GM21526 (cell line): ENCODE results near the gene ANO6.
"Not testable (repeated sequence)": the region's sequence is repeated elsewhere in the genome, so short reads cannot be mapped to it uniquely, and the experiment has no call there.

Experiments
- ATAC-seq: cut with Tn5 transposase; IDR thresholded peaks from one replicate; pipeline ENCODE4 v1.9.1; 2021; ENCODE audit warnings: moderate library complexity; ENCODE audit not compliant: unreplicated experiment, low FRiP score

Gene ANO6

DNA sequence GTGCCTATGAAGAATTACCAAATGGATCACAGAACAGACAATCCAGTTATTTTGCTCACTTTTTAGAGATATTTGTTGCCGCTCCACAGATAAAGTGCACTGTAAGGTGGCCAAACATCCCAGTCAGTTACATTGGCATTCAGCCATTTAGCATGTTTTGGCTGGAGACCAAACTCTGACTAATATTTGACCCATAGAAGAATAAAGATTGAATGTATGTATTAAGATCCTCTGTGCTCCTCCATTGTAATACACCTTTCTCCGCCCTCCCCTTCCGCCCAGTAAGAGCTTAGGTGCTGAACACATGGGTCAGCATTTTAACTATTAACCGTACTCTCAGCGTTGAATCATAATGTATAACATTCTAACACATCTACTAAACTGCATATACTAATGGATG is 163.4 kb downstream of the ANO6 start:
- ATAC-seq = no peak

DNA sequence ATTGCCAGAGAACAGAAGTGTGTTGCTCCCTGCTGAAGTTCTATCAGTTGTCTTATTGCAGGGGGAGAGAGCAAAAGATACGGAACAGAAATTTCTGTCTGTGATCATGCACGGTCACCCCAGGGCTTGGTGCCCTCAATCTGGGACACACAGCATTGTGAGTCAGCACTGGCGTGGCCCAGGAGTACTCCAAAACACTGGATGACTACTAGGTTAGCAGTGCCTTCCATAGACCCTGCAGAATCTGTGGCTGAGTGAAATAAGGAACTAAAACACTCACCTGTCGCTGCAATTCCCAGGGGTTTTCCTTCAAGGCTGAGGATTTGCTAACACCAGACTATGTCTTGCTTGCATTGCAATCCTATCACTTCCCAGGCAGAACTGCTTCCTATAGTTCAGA is 165.5 kb downstream of the ANO6 start:
- ATAC-seq = no peak

DNA sequence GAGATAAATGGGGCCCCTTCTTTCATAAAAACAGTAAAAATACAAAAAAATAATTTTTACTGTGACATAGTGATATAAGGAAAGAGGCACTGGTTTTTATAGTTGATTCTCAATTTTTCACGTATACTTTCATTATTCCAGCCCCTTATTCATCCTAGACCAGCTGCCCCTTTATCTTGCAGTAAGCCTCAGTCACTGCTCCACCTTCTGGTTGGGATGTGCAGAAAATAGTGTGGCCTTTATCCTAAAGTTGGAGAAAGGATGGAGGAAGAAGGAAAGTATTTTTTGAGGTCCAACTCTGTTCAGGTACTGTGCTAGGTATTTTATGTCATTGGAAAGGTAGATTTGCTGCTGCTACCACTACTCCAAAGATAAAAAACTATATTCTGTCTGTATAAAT is 172.7 kb downstream of the ANO6 start:
- no peak for ATAC-seq

DNA sequence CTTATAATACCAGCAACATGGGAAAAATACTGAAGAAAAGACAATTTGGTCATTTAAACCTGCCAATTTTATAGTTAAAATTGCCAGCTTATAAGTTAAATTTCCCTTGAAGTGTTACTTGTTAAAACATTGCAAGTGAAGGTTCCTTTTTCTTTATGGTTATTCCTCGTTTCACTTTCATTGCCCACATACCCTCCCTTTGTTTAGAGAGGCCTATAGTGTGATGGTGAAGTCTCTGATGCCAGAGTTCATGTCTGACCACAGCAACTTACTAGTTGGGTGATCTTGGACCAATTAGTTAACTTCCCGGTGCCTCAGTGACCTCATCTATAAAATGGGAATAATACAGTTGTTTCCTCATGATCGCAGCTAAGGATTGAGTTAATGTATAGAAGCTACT is 173.5 kb downstream of the ANO6 start:
- ATAC-seq = no peak

DNA sequence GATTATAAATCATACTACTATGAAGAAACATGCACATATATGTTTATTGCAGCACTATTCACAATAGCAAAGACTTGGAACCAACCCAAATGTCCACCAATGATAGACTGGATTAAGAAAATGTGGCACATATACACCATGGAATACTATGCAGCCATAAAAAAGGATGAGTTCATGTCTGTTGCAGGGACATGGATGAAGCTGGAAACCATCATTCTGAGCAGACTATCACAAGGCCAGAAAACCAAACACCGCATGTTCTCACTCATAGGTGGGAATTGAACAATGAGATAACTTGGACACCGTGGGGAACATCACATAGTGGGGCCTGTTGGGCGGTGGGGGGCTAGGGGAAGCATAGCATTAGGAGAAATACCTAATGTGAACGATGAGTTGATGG is 181.6 kb downstream of the ANO6 start:
- not testable (repeated sequence) for ATAC-seq

DNA sequence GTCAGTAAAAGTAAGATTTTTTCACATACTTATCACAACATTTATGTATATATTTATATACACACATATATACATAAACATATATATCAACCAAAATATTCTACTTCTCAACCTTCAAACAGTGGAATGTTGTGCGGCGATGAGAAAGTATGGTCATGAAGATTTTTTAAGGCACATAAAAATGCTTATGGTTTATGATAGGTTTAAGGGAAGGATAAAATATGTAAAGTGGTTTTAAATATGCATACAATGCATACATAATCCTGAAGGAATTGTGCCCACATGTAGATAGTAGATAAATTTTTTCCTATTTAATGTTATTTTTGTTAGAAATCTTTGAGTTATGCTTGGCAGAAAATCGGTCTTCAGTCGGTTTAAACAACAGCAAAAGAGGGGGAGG is 182.7 kb downstream of the ANO6 start:
- no peak for ATAC-seq

DNA sequence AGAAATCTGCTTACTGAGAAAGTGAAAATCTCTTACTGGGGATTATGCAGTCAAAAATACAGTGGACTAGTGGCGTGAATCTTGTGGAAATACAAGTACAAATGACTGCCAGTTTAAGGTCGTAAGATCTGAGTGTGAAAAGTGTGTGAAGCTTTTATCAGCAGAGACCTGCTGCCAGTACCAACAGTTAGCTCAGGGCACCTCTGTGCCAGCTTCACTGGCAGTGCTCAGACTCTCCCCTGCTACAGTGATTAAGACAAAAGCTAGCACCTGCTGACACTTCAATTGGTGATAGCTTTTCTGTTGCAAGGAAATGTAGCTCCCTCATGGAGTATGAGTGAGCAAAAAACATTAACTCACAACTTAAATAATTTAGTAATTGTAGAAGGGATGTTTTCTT is 185.1 kb downstream of the ANO6 start:
- no peak for ATAC-seq

DNA sequence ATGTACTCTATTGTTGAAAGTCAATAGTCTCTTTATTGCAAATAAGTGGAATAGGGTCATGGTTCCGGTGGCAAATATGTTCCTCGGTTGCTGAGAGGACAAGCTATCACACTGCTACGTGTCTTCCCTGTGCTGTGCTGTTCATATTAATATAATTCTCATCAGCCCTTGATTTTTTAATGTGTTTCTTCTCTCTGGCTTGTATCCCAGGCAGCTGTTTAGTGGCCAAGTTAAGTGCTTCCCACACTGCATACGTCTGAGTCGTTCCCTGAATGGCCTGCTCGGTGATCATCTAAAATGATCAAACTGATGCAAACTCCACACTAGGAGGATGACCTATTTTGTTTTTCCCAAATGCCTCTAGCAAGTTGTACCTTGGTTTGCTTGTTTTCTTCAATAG is 186.4 kb downstream of the ANO6 start:
- no peak for ATAC-seq

DNA sequence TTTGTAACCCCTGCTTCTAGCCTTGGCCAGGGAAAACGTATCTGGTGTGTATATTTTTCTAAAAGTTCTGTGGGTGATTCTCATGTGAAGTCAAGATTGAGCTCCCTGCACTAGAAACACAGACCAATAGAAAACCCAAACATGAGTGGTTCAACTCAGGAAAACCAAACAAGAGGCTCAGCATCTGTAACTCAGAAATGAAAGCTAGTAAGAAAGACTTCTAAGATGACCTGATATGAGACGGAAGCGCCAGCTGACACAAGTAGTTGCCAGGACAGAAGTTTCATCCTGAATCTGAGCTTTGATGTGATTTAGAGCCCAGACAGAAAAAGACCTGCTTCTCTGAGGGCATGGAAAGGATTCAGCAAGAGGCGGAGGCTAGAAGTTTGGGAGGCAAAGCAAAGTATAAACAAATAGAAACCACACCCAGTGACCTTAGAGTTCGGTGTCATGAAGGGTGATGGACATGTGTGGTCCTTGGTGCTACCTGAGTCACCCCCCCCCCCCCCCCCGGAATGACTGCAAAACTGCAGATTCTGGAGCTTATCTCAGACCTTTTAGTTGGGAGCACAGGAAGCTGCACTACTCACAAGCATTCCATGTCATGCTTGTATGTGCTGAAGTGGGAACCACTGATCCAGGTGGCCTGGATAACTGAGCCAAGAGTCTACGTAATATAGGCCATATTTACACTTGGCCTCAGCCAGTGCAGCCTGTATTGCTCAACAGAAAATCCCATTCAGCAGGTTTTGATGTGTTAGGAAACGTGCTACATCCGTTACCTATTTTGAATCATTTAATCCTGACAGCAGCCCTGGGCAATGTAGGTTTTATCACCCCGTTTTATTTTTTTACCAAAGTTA is 191.3 kb downstream of the ANO6 start:
- ATAC-seq = no peak

DNA sequence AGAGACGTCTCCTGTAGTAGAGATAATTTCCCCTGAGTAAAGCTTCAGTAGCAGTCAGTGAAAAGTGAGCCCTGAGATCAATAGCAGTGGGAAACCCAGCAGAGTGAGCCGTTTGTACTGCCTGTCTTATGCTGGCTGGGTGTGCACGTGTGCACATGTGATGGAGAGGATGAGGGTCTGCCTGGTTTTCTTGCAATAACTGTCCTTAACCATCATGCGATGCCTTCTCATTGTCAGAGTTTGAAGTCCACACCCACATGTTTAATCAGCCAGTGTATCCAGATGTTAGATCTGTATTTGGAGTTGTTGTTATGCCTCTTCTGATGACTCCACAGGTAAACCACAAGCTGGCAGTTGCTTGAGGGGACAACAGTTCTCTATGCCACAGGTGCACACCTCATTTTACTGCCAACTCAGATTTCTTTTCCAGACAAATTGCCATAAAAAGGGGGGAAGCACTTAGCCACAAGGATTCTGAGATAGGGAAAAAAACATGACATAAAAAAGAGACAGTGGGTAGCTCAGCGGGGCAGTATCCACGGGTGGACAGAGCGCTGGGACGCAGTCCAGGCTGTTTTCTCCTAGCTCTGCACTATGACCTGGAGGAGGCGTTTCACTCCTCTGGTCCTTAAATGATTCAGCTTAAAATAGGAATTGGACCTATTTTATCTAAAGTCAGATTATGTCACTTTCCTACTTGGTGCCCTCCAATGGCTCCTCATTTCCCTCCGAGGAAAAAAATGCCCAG is 192.3 kb downstream of the ANO6 start:
- no peak for ATAC-seq

DNA sequence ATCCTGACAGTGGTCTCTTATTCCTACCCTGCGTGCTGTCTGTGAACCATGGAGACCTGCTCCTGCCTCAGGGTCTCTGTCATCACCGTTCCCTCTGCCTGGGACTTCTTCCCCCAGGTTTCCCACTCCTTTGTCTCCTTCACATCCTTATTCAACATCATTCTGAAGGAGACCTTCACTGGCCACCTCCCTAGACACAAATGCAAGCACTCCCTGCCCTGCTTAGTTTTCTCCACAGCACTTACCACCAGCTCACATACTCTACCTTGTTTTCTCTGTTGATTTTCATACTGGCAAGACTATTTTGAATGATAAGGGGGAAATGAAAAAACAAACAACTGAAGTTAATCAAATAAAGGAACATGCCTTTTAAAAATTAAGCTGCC is 192.8 kb downstream of the ANO6 start:
- no peak for ATAC-seq

DNA sequence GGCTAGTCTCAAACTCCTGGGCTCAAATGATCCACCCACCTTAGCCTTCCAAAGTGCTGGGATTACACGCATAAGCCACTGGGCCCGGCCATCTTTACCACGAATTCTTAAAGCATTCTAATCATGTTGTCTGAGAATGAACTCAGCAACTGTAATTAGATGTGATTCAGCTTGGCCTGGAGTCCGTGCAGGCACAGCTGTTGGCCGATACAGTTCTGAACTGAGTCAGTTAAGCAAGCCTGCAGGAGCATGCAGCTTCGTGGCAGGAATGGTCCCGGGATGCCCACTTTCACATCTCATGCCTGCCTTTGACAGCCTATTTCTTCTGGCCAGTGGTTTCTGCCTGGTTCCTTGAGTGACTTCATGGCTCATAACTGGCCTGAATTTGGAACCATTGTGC is 194.1 kb downstream of the ANO6 start:
- ATAC-seq = no peak

DNA sequence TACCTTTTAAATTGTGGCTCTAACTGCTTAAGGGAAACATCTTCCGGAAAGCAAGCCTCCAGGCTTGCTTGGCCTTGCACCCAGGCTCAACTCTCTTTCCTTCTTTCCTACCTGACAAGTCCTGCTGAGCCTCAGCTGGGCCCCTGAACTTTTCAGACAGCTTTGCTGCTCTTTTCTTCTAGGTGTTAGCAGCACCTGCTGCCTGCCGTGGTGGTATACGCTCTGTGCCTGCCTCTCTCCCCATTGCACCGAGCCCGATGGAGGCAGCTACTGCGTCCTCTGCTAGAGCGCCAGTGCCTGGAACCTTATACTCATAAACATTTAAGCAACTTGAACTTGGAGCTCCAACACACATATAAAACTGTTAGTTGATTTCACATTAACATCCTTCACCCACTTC is 195.7 kb downstream of the ANO6 start:
- ATAC-seq = no peak

DNA sequence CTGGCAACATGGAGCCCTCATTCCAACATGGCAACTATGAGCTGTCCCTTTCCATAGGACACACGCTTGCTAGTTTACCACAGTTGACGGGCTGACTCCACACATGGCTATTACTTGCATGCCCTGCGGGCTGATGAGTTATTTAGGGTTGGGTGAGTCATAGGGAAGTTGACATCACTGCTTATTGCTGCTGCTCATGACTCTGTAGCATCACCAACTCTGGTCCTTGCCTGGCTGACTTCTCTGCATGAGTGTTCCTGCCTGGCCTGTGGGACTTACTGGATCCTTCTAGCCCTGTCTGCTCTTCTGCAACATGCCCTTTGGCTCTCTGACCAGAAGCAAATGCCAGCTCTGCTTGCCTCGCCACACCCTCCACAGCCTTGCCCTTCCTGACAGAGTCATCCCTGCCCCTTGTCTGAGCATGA is 199.5 kb downstream of the ANO6 start:
- ATAC-seq = peak; percentile 93

DNA sequence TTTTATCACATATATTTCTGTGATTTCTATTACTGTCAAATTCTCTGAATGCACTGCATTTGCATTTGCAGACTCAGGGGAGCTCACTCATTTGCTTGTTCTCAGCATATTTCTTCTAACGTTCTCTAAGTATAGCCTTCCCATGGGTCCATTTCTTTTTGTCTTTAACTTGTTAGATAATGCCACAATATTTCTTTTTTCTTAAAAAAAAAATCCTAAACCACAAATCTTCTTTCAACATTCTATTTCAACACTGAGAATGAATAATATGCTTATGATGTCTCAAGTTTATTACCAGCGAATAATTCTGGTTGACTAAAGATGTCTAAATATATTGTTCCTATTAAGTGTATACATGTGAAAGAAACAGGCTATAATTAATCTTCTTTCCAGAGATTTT is 200.2 kb downstream of the ANO6 start:
- no peak for ATAC-seq

DNA sequence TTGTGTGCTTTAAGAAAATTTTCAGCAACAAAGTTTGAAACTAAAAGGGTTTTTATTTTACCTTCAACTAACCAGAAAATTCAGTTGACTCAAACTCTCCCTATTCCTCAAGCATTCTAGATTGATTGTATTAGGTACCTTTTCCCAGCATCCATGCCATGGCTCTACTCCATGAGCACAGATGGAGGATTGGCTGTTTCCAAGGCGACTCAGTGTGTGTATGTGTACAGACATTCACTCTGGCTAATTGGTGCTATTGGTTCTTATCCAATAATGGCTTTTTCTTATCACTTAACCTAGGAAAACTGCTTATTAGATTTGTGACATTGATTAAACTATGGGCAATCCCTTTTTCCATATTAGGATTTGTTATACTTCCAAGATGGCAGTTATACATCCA is 202.6 kb downstream of the ANO6 start:
- ATAC-seq = no peak

DNA sequence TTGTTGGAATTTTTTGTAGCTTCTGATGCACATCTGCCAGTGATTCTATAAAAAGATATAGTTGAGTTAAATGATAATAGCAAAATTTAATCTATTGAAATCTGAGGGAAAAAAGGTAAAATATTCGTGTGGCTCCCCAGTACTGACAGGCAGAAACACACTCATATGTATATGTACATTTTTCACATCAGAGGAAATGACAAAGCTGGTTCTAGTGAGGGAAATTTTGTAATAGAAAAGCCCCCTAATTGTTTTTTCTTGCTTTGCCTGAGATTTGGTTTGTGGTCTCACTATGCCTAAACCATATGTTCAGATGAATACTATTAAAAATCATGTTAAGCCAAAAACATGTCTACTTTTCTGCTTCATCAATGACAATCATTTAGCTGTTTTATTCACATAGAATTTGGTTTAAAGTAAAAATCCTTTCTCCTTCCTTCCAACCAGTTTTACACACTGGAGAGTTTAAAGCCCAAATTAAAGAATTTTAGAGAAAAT is 203.5 kb downstream of the ANO6 start:
- ATAC-seq = no peak

DNA sequence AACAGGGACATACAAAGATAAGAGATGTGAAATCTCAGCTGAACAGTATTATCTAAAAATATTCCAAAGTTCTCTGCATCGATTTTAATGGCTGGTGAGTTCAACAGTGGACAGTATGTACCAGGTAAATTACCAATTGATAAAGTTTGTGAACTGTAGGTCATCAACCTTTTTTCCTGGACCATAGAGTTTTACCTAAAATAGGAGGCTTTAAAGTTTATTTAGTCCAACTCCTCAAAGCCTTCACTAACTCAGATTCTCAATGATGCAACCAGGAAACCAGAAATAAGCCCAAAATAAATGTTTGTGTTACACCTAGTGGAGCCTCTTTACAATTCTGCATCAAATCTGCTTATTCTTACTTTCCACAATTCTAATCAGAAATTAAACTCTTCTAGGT is 205.8 kb downstream of the ANO6 start:
- ATAC-seq = no peak

DNA sequence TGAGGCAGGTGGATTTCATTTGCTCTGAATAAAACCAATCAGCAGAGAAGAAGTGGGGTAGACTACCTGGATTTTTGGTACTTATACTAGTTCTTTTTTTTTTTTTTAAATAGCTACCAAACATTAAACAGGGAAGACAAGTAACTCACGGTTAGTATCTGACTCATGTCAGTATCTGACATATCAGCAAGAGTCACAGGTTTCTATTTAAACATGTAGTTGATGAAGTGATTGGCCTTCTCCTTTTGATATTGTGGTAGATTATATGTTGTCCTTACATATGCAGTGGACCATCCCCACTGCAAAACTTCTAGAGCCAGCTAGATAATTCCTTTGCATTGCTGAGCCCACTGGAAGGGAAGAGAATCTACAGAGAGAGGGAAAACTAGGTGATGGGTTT is 208.0 kb downstream of the ANO6 start:
- no peak for ATAC-seq

DNA sequence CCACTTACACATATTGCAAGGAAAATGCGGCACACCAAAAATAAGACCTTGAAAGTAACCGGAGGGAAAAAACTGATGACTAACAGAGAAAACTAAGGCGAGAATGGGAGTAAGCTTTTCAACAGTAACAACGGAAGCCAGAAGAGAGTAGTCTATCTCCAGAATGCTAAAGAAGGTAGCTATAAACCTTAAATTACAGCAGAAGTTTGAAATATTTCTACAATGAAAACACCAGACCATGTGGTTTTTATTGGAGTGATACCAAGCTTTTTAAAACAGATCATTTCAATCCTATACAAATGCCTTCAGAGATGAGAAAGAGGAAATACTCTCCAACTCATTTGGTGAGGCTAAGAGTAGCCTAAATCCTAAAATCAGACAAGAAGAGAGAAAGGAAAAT is 209.5 kb downstream of the ANO6 start:
- ATAC-seq = no peak

DNA sequence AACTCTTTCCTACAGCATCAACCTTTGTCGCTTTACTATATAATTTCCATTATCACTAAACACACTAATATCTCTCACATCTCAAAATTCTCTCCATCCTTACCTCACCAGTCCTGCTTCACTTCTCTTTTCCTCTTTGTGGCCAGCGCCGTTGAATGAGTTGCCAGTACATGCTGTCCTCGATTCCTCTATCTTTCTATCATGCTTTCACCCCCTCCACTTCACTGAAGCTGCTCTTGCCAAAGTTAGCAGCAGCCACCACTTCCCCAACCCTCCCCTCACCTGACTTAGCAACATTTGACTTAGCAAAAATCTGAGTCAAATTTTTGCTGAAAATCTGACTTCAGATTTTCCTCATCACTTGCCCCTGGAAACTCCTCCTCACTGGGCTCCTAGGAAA is 210.4 kb downstream of the ANO6 start:
- no peak for ATAC-seq

DNA sequence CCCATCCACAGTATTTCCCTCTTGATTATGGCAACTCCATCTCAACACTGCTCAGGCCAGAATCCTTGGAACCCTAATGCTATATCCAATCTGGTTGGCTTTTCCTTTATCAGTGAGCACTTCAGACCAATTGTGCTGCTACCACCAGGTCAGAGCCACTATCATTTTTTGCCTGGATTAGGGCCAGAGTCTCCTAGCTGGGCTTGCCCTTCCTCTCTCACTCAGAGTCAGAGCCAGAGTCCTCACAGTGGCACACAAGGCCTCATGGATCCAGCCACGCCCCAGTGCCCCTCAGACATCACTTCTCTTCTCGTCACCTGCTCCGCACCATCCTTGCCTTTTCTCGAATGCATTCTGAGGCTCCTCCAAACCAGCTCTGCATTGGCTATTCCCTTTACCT is 211.1 kb downstream of the ANO6 start:
- no peak for ATAC-seq
